Endothelial cell of umbilical vein (primary cell): Measurements from ENCODE around the gene CACNA1B. TPM values are rescaled to one million over a fixed set of nuclear protein-coding genes. Genes with fewer than 3 reads are reported as not detected.

Source experiments
- BruUV-seq: library from RNA; stranded (reverse); fragments of 400-500 nt; replicated peaks from 2 replicates; lab custom pipeline; 2021; lab: Mats Ljungman, UMichigan
- CTCF ChIA-PET: fragments of 300-600, 350-600 bp; sonication (Branson Sonifier 250); formaldehyde crosslinking; loops from one replicate; lab custom pipeline; 2021; ENCODE audit warnings: antibody characterized with exemption, inconsistent platforms; lab: Charles Lee
- POLR2A ChIA-PET: fragments of 300-600, 350-600 bp; sonication (Branson Sonifier 250); formaldehyde crosslinking; loops from one replicate; lab custom pipeline; 2021; ENCODE audit warnings: antibody characterized with exemption, inconsistent platforms; lab: Charles Lee
- DNase-seq: peaks from one replicate; pipeline ENCODE4 v3.0.0-alpha.2; 2011; ENCODE audit warnings: low read depth, low spot score
- FAIRE-seq: peaks from 2 replicates; lab custom pipeline; 2011; peaks lifted over from hg19 to GRCh38; lab: Jason Lieb, UNC
- H2AFZ ChIP-seq: 2 replicates; pipeline ENCODE4 v1.6.0; 2012; ENCODE audit warnings: low read depth, low read length, control low read depth, inconsistent platforms
- H3K27ac ChIP-seq: 2 replicates; pipeline ENCODE4 v1.5.1; 2011; ENCODE audit warnings: low read depth, mild to moderate bottlenecking, control low read depth, low read length, moderate library complexity; ENCODE audit not compliant: insufficient read depth
- H3K27me3 ChIP-seq, 2 experiments: 2 replicates each; pipeline versions ENCODE4 v1.6.0 to v1.6.1; 2011; ENCODE audit warnings: low read length in 2 of 2, mixed read lengths in 1 of 2; ENCODE audit not compliant: control insufficient read depth in 2 of 2, insufficient read depth in 2 of 2
- H3K36me3 ChIP-seq, 2 experiments: 2 replicates in 1 of 2; 3 replicates in 1 of 2; pipeline ENCODE4 v1.5.1; 2011; ENCODE audit warnings: low read length in 2 of 2, mild to moderate bottlenecking in 1 of 2, moderate library complexity in 1 of 2; ENCODE audit not compliant: control insufficient read depth in 2 of 2, insufficient read depth in 2 of 2; ENCODE audit errors: extremely low read depth in 1 of 2
- H3K4me1 ChIP-seq: 3 replicates; pipeline ENCODE4 v1.5.1; 2011; ENCODE audit warnings: mild to moderate bottlenecking, low read length; ENCODE audit not compliant: control insufficient read depth, insufficient read depth; ENCODE audit errors: extremely low read depth
- H3K4me2 ChIP-seq: 2 replicates; pipeline ENCODE4 v1.6.1; 2011; ENCODE audit warnings: low read length, control low read depth, mixed read lengths; ENCODE audit not compliant: insufficient read depth
- H3K4me3 ChIP-seq, 3 experiments: fragments of 200-600 bp in 1 of 3; sonication (generic), shearing (Covaris generic) in 1 of 3; replicated peaks in 1 of 3; 2 replicates each; pipeline ENCODE4 v1.5.1; 2011 to 2016; ENCODE audit warnings: control low read depth in 3 of 3, low read length in 3 of 3, mild to moderate bottlenecking in 2 of 3, inconsistent platforms in 1 of 3, low read depth in 1 of 3, moderate library complexity in 1 of 3; ENCODE audit not compliant: insufficient read depth in 1 of 3
- H3K79me2 ChIP-seq: 2 replicates; pipeline ENCODE4 v1.6.0; 2012; ENCODE audit warnings: low read length, inconsistent platforms; ENCODE audit not compliant: control insufficient read depth, insufficient read depth
- H3K9ac ChIP-seq: replicated peaks from 2 replicates; pipeline ENCODE3; 2011; ENCODE audit warnings: low read length, control low read depth; ENCODE audit not compliant: insufficient read depth; ENCODE audit errors: extremely low read depth
- H3K9me1 ChIP-seq: replicated peaks from 3 replicates; pipeline ENCODE4 v1.6.0; 2011; ENCODE audit warnings: mild to moderate bottlenecking, low read length; ENCODE audit not compliant: control insufficient read depth, insufficient read depth; ENCODE audit errors: extremely low read depth
- H3K9me3 ChIP-seq: replicated peaks from 2 replicates; pipeline ENCODE4 v1.5.1; 2012; ENCODE audit warnings: low read length, inconsistent platforms; ENCODE audit not compliant: control insufficient read depth, insufficient read depth
- H4K20me1 ChIP-seq: replicated peaks from 2 replicates; pipeline ENCODE3; 2011; ENCODE audit warnings: mild to moderate bottlenecking, low read length; ENCODE audit not compliant: control insufficient read depth, insufficient read depth; ENCODE audit errors: extremely low read depth
- EZH2 ChIP-seq: IDR thresholded peaks from 2 replicates; pipeline ENCODE4 v1.6.1; 2012; ENCODE audit warnings: borderline replicate concordance, low read depth, mild to moderate bottlenecking, moderate library complexity, low read length, inconsistent platforms; ENCODE audit not compliant: severe bottlenecking
- FOS ChIP-seq: IDR thresholded peaks from 2 replicates; pipeline ENCODE4 v1.6.1; 2011; ENCODE audit warnings: mild to moderate bottlenecking, low read length, moderate library complexity, borderline replicate concordance; ENCODE audit not compliant: insufficient read depth
- JUN ChIP-seq: IDR thresholded peaks from 2 replicates; pipeline ENCODE4 v1.6.1; 2011; ENCODE audit warnings: borderline replicate concordance, low read depth; ENCODE audit not compliant: insufficient read length, insufficient read depth
- MYC ChIP-seq: IDR thresholded peaks from one replicate; pipeline ENCODE4 v1.6.1; 2011; ENCODE audit warnings: mild to moderate bottlenecking, low read depth, low read length
- POLR2A ChIP-seq: IDR thresholded peaks from 2 replicates; pipeline ENCODE4 v1.6.1; 2012; ENCODE audit warnings: low read depth, mild to moderate bottlenecking, control low read depth, low read length
- POLR2AphosphoS5 ChIP-seq: IDR thresholded peaks from 2 replicates; pipeline ENCODE4 v1.6.1; 2012; ENCODE audit warnings: low read depth, mild to moderate bottlenecking, control low read depth, low read length, moderate library complexity; ENCODE audit not compliant: insufficient read depth
- dilution Hi-C: fragments of 300-500 bp; cut with MboI; formaldehyde crosslinking; loops from one replicate; pipeline ENCODE4 v1.15.0; 2019; ENCODE audit warnings: low sequenced_read_pairs; ENCODE audit not compliant: extremely low pct_ligation_motif_present
- intact Hi-C: fragments of 100-400 bp; cut with micrococcal nuclease; formaldehyde crosslinking; loops from one replicate; pipeline ENCODE4 v1.10.0; 2022
- polyA plus RNA-seq, 4 experiments: library from polyadenylated mRNA; depleted of rRNA in 3 of 4; stranded (reverse) in 3 of 4; unstranded in 1 of 4; fragments of >200 nt; gene quantifications; 2 replicates each; pipeline versions ENCODE4 v1.2.1 to v1.2.3, GENCODE V29; 2011 to 2012; ENCODE audit warnings: missing spikeins in 1 of 4
- total RNA-seq: library from RNA; stranded (reverse); gene quantifications from 2 replicates; pipeline ENCODE4 v1.2.3, GENCODE V29; 2021
- TF ChIP-seq, protein P1 (sequence below), 2 donors: IDR thresholded peaks; 1 replicate in 1 of 2; 2 replicates in 1 of 2; pipeline ENCODE4 v1.5.1; 2011; ENCODE audit warnings: low read length in 2 of 2, mild to moderate bottlenecking in 2 of 2, moderate library complexity in 2 of 2, control low read depth in 1 of 2, inconsistent platforms in 1 of 2, low read depth in 1 of 2; ENCODE audit not compliant: insufficient read depth in 1 of 2; ENCODE audit errors: extremely low read depth in 1 of 2

The CACNA1B gene
- total and polyA plus RNA-seq, 2 donors (not counting 3 experiments of a cell fraction or from before 2014, with no cell fraction given) = 0.11 to 0.41 TPM

DNA sequence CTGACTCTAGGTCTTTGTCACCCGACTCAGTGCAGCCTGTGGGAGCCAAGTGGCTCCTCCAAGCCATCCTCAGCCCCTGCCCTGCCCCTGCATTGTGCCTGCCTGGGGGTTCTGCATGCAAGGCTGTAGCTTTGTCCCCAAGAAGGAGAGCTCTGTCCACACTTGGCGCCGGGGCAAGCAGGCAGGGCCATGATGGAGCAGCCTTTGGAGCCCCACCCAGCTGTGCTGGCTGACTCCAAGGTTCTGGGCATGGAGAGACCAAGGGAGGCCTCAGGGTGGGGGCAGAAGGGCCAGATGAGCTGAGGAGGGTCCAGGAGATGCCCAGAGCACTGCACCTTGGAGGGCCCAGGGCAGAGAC, 226.2 kb downstream of the CACNA1B start:
- Histone ChIP-seq H3K4me2 (no peak overlapping the region), H3K9ac (no peak overlapping the region), H3K27me3 (no peaks in the 10 kb centered on the region), H3K9me1 (no peaks in the 10 kb centered on the region), H3K27ac (no peak overlapping the region), H3K4me1 (no peaks in the 10 kb centered on the region), H4K20me1 (no peaks in the 10 kb centered on the region), H3K79me2 (no peaks in the 10 kb centered on the region), H3K36me3 (no peaks in the 10 kb centered on the region), H3K4me3 (no peak overlapping the region), H2AFZ (no peak overlapping the region), H3K9me3 (peaks cover 4% of the 10 kb centered on the region)
- intact Hi-C loops (no loop called here), dilution Hi-C loops (no loop called here)
- BruUV-seq = no TSS peak
- DNase-seq (no peak), FAIRE-seq (no peak)
- CTCF ChIA-PET = no interaction called here
- TF ChIP-seq FOS = no peak
- TF ChIP-seq EZH2 = no peak
- no peak for TF ChIP-seq MYC
- no peak for TF ChIP-seq POLR2AphosphoS5
- no peak for TF ChIP-seq JUN
- TF ChIP-seq, protein P1, sequence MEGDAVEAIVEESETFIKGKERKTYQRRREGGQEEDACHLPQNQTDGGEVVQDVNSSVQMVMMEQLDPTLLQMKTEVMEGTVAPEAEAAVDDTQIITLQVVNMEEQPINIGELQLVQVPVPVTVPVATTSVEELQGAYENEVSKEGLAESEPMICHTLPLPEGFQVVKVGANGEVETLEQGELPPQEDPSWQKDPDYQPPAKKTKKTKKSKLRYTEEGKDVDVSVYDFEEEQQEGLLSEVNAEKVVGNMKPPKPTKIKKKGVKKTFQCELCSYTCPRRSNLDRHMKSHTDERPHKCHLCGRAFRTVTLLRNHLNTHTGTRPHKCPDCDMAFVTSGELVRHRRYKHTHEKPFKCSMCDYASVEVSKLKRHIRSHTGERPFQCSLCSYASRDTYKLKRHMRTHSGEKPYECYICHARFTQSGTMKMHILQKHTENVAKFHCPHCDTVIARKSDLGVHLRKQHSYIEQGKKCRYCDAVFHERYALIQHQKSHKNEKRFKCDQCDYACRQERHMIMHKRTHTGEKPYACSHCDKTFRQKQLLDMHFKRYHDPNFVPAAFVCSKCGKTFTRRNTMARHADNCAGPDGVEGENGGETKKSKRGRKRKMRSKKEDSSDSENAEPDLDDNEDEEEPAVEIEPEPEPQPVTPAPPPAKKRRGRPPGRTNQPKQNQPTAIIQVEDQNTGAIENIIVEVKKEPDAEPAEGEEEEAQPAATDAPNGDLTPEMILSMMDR (IDR thresholded peaks at IDR 0.05; ENCODE audit: extremely low read depth in 1 of 2, insufficient read depth in 1 of 2, low read depth in 1 of 2, low read length in 2 of 2) = no peak
- TF ChIP-seq POLR2A = no peak
- POLR2A ChIA-PET = no interaction called here
